GM21717 (cell line): ENCODE results near the gene FATE1.

Source experiments
- ATAC-seq: cut with Tn5 transposase; IDR thresholded peaks from one replicate; pipeline ENCODE4 v1.9.1; 2021; ENCODE audit warnings: mild to moderate bottlenecking, moderate library complexity; ENCODE audit not compliant: unreplicated experiment

Gene FATE1

DNA sequence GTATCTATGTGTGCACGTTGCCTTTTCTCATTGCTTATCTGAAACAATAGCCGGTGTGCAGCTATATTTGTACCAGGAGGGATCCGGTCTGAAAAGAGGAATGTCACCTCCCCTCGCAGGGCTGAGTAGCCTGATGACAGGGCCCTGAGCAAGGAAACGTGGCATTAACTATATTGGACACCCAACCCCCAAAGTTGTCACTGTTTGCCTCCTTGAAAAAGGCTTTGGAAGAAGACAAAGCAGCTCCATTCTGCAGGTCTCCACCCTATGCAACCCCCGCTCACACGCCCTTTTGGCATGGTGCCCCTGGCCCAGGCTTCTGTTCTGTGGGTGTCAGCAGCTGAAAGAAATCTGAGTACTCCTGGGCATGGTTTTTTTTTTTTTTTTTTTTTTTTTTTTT, 12.3 kb upstream of the FATE1 start:
- ATAC-seq: no peak

DNA sequence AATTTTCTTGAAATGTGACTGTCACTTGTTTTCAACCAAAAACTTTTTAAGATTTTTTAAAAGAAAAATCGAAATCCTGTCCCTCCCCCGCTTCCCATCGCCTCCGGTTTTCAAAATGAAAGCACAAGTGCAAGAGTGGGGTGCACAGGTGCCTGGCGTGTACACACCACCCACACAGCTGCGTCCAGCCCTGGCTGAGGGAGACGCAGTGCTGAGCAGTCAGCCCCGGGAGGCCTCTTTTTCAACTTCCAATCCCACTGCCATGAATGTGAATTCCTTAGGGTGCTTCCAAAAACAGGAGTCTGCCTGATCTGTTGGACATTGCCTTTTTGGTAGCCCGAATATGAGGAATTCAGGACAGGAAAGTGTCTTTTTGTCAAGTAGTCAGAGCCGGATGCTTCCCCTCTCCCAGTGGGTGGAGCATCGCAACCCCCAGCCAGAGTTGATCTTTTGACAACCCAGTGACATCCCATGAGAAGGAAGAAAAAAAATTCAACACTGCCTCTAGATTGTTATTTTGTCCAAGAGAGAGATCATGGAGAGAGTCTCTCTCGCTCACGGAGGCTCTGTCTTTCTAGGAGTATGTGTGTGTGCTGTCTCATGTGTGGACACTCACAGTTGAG, 11.7 kb upstream of the FATE1 start:
- no peak for ATAC-seq

DNA sequence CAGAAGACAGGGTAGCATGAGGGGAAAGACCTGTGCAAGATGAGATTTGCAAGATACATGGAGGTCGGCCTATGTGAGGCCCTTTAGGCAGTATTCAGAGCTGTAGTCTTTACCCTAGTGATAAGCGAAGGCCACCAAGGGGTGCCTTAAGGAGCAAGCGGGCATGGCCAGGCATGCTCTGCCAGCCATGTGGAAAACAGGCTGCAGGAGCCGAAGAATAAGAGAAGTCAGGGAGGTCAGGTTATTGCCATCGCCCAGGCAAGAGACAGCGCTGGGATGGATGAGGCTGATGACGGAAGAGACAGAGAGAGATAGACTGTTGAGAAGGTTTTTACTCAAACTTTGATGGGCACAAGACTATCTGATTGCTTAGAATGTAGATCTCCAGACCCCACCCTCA, 7.0 kb upstream of the FATE1 start:
- no peak for ATAC-seq

DNA sequence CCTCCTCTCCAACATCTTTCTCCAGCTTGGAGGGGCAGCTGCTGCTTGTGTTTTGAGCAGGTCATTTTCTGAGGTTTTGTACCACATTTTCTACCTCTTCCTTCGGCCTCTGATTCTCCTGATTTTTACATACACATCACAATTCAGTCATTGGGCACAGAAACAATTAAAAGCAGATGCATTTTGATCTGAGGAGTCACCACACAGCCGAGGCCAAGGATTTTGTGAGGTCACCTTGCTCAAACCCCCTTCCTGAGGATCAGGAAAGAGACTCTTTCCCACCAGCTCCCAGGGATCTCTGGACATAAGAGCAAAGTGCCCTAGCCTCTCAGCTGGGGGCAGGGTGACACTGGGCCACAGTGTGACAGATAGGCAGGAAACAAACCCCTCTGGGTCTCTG, 5.4 kb upstream of the FATE1 start:
- ATAC-seq: no peak

DNA sequence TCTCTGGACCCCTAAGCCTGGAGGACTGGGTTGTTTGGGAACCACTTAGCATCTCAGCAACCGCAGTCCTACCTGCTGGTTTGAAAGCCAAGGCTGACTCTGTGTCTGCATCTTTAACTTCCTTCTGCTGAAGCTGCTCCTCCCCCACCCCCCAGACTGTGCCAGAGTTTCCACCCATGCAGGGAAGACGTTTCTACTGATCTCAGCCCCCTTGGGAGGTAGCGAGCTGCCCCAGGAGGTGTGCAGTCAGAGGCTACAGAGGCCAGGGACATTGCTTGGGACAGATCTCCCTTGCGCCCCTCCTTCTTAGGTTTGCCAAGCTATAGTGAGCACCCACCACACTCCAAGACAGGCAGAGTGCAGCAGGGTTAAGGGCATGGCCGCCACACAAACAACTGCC, 4.7 kb upstream of the FATE1 start:
- no peak for ATAC-seq

DNA sequence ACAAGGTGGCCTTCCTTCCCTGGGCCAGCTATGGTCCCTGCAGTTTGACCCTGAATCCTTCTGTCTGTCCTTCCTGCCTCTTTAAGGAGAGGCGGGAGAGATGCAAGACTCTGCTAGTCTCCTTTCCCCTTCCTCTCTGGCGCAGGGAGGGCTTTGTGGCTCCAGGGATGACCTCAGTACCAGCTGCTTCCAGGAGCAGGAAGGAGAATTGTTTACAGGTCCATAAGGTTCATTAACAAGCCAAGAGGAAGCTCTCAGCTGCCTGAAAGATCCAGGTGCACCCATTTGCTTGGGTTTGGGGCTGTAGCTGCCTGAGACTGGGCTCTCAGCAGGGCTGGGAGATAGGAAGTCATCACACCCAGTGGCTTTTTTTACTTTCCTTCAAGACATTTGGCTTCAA, 4.0 kb upstream of the FATE1 start:
- no peak for ATAC-seq

DNA sequence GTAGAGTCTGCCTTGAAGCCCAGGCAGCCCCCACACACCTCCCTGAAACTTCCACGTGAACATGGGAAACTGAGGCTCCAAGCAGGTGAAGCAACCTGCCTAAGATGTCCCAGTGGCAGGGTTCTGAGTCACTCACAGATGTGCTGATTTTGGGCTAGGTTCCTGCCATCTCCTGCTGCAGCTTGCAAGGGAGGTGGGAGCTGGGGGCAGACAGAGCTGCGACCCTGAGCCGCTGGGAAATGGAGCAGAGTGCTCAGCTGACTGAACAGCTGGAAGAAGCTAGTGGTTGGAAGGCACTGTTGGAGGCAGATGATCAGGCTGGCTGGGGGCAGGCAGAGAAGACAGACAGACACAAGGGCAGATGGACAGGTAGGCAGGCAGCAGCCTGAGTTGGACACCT, 3.6 kb upstream of the FATE1 start:
- no peak for ATAC-seq

DNA sequence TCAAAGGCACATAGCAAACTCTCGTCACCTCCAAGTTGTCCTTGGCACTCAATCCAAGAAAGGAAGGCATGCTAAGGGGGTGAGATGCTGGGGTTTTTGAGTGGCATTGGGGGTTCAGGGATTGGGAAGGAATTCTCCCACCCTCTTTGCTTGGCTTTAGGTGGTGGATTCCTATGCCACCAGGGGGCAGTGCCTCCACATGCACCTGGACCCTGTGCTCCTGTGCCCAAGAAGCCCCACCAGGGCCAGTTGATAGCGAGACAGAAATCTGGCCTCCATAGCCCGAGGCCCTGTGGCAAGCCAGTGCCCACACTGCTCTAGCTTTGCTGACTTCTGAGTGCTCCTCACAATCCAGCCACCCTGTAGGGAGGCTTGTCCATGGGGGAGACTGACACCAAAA, 2.0 kb upstream of the FATE1 start:
- ATAC-seq: no peak

DNA sequence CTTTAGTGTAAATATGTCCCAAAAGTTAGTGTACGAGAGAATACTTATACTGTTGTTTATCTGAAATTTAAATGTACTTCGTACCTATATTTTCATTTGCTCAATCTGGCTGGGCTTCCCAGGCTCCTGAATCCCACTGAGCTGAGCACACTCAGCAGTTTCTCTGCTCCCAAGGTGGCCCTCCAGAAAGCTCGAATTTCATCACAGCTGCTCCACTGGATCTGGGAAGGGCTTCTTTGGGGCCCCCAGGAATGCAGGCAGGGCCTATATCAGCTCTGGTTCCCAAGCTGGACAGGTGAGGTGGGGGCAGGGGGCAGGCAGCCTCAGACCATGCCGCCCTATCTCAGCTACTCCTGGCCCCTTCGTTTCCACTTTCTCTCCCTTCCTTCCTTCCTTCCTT, 1.5 kb upstream of the FATE1 start:
- no peak for ATAC-seq

DNA sequence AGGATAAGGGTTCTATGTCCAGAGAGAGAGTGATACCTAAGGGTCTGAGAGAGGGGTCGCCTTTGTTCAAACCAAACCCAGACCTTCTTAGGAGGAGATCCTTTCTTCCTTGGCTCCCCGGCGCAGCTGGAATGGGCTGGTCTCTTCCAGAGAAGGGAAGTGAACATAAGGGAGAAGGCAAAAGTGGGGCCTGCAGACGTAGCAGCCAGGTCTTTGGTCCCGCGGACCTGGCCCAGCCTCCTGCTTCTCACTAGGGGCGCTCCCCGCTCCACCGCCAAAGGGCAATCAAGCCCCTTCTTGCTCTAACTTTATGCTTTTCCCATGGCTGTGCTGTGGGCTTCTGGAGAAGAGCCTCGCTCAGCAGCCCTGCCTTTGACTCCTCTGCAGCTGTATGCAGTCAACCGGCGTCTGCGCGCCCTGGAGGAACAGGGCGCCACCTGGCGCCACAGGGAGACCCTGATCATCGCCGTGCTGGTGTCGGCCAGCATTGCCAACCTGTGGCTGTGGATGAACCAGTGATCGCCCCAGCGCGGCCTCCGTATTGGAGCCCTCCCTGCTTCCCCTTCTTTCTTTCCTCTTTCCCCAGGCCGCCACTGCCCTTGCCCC, 6.5 kb downstream of the FATE1 start:
- no peak for ATAC-seq

DNA sequence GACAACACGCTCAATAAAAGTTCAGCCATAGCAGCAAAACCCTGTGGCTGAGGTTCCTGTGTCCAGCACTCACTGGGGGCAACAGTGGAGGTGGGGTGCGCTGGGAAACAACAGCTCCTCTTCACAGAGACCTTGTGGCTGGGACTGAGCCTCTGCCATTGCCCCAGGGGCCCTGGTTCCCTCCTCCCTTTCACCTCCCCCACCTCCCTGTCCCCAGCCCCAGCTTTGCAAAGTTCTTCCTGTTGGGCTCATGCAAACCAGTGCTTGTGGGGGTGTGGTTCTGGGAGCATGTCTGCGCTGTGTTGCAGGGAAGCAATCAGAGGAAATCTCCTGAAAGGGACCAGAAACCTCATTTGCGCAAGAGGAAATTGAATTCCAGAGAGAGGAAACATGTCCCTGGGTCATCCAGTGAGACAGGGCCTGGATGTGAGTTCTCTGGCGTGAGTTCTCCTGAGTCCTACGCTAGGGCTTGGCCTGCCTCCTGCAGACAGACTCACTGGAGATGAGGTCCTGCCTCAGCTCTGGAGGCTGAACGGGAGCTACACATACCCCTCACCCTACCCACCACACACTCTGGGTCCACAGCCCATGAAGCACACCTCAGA, 7.4 kb downstream of the FATE1 start:
- ATAC-seq: no peak

DNA sequence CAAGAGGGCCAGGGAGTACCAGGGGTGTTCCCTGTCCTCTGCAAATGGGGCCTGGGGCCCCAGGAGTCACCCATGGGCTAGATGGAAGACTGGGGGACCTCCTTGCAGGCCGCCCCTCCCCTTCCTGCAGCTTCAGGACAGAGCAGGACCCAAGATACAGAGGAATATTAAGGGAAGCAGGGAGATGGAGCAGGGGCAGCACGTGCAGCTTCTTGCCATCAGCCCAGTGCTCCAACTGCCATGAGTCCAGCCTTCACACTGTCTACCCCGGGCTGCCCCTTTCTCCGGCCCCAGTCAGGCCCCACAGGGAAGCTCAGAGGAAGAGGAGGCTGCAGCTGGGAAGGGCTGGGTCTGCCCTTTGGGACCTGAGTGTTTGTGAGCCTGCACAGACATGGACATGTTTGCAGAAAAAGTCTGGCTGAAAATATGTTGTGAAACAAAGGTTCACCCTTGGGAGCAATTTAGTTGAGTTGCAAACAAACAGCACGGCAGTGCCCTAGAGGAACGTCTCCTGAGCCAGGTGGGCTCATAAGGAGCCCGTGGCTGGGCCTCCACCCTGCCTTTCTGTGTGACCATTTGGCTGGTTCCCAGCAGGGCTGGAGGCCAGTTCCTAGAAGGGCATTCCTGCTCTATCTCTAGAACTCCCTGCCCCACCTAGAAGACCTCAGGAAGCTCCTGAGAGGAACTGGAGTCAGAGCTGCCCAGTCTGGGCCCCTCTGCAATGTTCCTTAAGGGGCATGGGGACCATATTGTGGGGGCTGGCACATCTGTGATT, 8.9 kb downstream of the FATE1 start:
- no peak for ATAC-seq

DNA sequence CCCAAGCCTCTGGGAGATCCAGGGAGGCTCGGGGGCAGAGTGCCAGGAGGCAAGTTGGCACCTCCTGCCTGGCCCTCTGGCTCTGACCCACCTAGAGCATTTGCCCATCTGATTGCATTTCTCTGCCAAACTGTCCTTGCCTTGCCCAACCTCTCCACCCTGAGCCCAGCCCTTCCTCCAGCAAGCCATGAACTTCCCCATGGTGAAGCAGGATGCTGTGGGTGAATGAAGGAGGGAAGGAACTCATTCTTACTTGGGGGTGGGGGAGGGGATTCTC, 9.4 kb downstream of the FATE1 start:
- ATAC-seq: no peak

DNA sequence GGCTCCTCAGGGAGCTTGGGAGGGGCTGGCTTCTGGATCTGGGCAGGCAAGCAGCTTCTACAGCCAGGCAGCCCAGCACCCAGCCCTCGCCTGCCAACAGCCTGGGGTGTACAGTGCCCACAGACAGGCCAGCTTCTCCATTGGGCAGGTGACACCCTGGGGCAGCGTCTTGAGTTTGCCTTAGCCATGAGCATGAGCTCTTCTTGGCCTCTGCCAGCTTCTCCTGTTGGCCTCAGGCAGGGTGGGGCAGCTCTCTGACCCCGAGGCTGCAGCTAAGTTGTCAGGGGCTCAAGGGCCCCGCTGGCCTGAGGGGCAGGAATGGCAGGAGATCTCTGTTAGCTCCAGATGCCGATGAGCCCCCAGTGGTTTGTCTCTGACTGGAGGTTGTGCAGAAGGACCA, 10.9 kb downstream of the FATE1 start:
- ATAC-seq: no peak

DNA sequence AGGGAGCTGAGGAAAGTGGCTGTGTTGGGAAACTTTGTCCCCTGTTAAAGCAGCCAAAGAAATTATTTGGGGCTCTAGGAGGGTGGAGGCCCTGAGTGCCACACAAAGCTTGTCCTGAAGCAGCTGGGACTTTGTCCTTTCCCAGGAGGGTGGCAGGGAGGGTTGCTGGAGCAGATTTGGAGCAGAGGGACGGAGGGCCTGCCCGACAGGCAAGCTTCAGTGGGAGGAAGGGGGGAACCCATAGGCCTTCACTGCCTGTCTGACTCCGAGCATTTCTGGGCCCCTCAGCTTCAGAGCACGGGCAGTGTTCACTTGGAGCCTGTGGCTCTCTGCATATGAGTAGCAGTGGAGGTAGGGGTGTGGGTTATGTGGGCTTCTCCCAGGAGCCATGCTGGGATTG, 11.5 kb downstream of the FATE1 start:
- ATAC-seq: no peak

DNA sequence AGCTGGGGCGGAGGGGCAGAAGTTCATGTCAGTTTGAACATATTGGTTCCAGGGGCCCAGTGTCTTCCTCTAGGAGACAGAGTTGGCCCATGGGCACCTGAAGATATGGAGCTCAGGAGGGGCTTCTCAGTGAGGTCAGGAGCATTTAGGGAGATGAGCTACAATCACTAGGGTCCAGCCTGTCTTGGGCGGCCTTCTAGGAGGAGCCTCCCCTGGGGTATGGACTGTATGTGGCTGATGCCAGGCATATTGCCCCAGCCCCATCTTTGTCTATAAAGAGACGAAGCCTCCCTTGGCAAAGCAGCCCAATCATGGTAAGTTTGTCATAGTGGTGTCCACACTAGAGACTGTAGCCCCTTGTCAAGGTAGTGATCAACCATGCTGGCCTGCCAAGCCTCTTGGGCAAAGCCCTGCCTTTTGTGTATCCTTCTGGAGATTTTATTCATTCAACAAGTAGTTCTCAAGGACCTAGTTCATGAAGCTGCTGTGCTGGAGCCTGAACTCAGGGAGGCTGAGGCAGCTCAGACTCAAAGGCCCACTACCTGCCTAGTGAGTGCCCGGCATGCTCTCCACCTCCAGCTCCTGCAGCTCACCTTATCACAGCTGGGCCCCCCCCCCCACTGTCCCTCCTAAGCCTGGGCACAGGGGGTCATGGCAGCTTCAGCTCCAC, 13.4 kb downstream of the FATE1 start:
- no peak for ATAC-seq

DNA sequence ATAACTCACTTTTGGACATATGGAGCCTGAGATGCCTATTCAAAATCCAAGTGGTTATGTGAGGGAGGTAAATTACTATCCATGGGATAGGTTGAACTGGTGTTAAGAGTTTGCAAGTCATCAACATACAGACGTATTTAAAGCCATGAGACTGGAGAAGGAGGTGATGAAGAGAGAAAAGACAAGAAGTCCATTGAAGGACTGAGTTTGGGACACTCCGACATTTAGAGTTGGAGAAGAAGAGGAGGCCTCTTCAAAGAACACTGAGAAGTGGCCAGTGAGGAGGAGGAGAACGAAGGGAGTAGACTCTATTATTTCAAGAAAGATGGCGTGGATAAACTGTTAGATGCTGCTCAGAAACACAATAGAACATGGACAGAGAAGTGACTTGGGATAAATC, 18.6 kb downstream of the FATE1 start, which contains the start of gene CNGA2:
TSS of gene CNGA2 (plus strand) at position 301 of the 400 bp plus-strand sequence. CDS start 3,738 bp downstream, outside the sequence.
- ATAC-seq: no peak

DNA sequence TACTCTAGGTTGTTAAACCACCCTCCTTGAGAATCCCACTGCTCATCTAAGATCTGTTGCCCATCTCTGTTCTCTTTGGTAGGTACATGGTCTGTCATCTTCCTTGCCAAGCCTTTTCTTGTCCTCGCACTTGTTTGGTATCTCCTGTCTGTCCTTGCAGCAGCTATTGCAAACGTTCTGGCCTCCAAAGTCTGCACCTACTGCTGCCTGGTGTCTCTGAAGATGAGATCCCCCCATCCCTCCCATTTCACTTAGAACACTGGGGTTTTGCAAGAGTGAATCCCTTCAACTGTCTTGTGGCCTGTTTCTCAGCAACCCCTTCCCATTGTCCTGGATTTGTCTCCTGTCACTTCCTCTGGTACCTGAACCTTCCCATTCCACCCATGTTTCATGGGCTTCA, 19.4 kb downstream of the FATE1 start:
- no peak for ATAC-seq

DNA sequence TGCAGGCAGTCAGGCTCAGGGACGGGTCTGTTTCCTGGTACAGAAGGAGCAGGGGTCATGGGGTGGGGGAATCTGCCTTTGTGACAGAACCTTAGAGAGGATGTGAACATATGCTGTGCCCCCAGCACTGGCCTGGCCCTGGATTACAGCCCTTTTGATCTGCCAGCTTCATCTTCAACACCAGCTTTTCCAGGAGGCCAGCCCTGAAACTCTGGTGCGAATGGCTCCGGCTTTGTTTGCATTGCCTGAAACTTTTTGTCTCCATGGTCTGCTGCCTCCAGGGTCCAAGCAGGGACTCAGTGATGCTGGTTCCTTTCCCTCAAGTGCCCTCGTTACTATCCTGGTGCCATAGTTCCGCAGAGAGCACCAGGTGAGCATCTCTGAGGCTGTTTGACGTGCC, 20.9 kb downstream of the FATE1 start:
- no peak for ATAC-seq

DNA sequence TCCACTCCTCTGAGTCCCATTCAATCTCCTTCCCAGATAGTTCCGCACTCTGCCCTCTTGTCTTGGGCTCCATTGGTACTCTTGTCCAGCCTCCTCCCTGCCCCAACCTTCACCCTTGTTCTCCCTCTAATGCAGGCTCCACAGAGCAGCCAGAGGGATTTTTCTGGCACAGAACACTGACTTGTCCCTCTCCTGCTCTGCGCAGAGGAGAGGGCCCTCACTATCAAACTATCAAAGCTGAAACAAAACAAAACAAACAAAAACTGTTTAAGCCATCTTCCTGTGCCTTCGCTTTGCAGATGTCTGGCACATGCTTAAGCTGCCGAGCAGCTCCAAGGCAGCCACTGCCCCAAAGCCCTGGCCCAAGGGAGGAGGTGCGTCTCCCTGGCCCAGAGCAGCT, 21.7 kb downstream of the FATE1 start:
- ATAC-seq: no peak

DNA sequence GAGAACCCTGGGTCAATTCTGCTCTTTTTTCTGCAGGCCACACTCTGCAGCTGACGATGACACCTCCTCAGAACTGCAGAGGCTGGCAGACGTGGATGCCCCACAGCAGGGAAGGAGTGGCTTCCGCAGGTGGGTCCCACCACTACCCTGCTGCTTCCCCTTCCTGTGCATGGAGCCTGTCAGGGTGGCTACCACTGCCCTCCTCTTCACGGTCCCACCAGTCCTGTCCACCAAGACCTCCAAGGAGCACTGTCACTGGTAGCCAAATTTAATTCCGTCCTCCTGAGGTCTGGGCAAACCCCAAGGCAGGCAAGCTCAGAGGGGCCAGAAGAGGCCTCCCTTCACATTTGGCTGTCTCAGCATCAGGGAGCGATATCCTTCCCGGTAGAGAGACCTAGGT, 22.9 kb downstream of the FATE1 start:
- ATAC-seq: no peak

DNA sequence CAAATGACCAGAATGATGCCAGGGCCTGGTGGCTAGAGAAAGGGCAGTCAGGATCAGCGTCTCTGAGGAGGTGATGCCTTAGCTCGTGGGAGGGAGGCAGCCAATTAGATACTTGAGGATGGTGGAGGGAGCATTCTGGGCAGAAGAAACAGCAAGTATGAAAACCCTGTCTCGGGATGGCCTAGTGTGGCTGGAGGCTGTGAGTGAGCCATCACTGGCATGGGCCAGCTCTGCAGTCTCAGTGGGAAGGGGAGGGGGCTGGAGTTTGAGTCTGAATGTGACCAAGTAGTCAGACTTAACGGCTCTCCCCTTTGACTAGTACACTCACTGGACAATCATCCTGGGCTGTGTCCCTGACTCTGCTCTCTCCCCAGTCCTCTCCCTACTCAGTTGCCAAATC, 25.8 kb downstream of the FATE1 start:
- ATAC-seq: no peak
